PC-3 (cell line): Measurements from ENCODE around the gene SHF.
A peak's percentile ranks its signal among the peaks of the same experiment; 100 is the strongest.

Source experiments
- CTCF ChIP-seq: fragments of 300-600 bp; sonication (generic); conservative IDR thresholded peaks from 2 replicates; pipeline ENCODE4 v1.5.1; 2017; ENCODE audit warnings: antibody characterized with exemption, low read depth, mild to moderate bottlenecking, low read length
- EZH2 ChIP-seq: fragments of 300-600 bp; sonication (generic); IDR thresholded peaks from one replicate; pipeline ENCODE4 v1.6.1; 2017; ENCODE audit warnings: antibody characterized with exemption, mild to moderate bottlenecking, low read length; ENCODE audit not compliant: unreplicated experiment
- EZH2phosphoT487 ChIP-seq: fragments of 300-600 bp; sonication (generic); IDR thresholded peaks from 2 replicates; pipeline ENCODE4 v1.6.1; 2018; ENCODE audit warnings: mild to moderate bottlenecking, antibody characterized with exemption, low read length, borderline replicate concordance

- TF ChIP-seq CTCF, result peak; percentile 94
- no peak for TF ChIP-seq EZH2
- TF ChIP-seq EZH2phosphoT487, result no peak
These were observed 17.4 kb upstream of the SHF start for GRCh38 chr15:45205192-45205591.
